ENCODE measurements around the gene LIPH.
"Not testable (repeated sequence)": the region's sequence is repeated elsewhere in the genome, so short reads cannot be mapped to it uniquely, and the experiment has no call there.

Gene LIPH

GRCh38 chr3:185559706-185560090, 7.3 kb upstream of the LIPH start:
- Histone ChIP-seq H3K27me3 (ENCODE audit: insufficient read depth, low read length, poor library complexity, severe bottlenecking) (no peaks in the 10 kb centered on the region), H3K9me2 (replicated peaks; ENCODE audit: low read depth, low read length) (no peaks in the 10 kb centered on the region), H3K36me3 (ENCODE audit: insufficient read depth, low read length) (no peaks in the 10 kb centered on the region), H3K9me3 (ENCODE audit: insufficient read depth, low read depth, low read length) (no peaks in the 10 kb centered on the region), H3K79me2 (ENCODE audit: insufficient read depth, low read length) (no peaks in the 10 kb centered on the region), H4K20me1 (ENCODE audit: insufficient read depth, low read length, poor library complexity, severe bottlenecking) (no peaks in the 10 kb centered on the region), H2AFZ (ENCODE audit: low read length) (peak overlapping the region; percentile 36; the same call in 1 of the 2 replicates), H3K4me2 (ENCODE audit: low read depth, low read length, poor library complexity, severe bottlenecking) (peak overlapping the region; percentile 52), H3K4me3 (ENCODE audit: low read length, poor library complexity, severe bottlenecking) (peak overlapping the region; percentile 43), H3K4me1 (ENCODE audit: insufficient read depth, low read length, poor library complexity, severe bottlenecking) (peaks cover 35% of the 10 kb centered on the region), H3F3A (ENCODE audit: low read depth) (peaks cover 4% of the 10 kb centered on the region; the same call in 1 of the 2 replicates), H3K9ac (ENCODE audit: low read depth, low read length, poor library complexity, severe bottlenecking) (peak overlapping the region; percentile 37)
- TF ChIP-seq CTCF (conservative IDR thresholded peaks at IDR 0.05; ENCODE audit: low read length): no peak
- TF ChIP-seq EZH2phosphoT487 (IDR thresholded peaks at IDR 0.05; ENCODE audit: borderline replicate concordance): no peak

- peaks cover 4% of the 10 kb centered on the region; the same call in 1 of the 2 replicates for H3F3A ChIP-seq (ENCODE audit: low read depth)
- no peaks in the 10 kb centered on the region for H3K9me3 ChIP-seq (ENCODE audit: insufficient read depth, low read depth, low read length)
- no peak for TF ChIP-seq CTCF (conservative IDR thresholded peaks at IDR 0.05; ENCODE audit: low read length)
- TF ChIP-seq EZH2phosphoT487 (IDR thresholded peaks at IDR 0.05; ENCODE audit: borderline replicate concordance): no peak
- no peaks in the 10 kb centered on the region for H3K36me3 ChIP-seq (ENCODE audit: insufficient read depth, low read length)
- peak overlapping the region; percentile 37 for H3K9ac ChIP-seq (ENCODE audit: low read depth, low read length, poor library complexity, severe bottlenecking)
- peak overlapping the region; percentile 61 for H2AFZ ChIP-seq (ENCODE audit: low read length)
- no peaks in the 10 kb centered on the region for H4K20me1 ChIP-seq (ENCODE audit: insufficient read depth, low read length, poor library complexity, severe bottlenecking)
- H3K9me2 ChIP-seq (replicated peaks; ENCODE audit: low read depth, low read length): no peaks in the 10 kb centered on the region
- H3K4me1 ChIP-seq (ENCODE audit: insufficient read depth, low read length, poor library complexity, severe bottlenecking): peaks cover 35% of the 10 kb centered on the region
- H3K4me3 ChIP-seq (ENCODE audit: low read length, poor library complexity, severe bottlenecking): peak overlapping the region; percentile 43
- peak overlapping the region; percentile 52 for H3K4me2 ChIP-seq (ENCODE audit: low read depth, low read length, poor library complexity, severe bottlenecking)
- no peaks in the 10 kb centered on the region for H3K27me3 ChIP-seq (ENCODE audit: insufficient read depth, low read length, poor library complexity, severe bottlenecking)
- no peaks in the 10 kb centered on the region for H3K79me2 ChIP-seq (ENCODE audit: insufficient read depth, low read length)
Observed at GRCh38 chr3:185558395-185558794, 6.0 kb upstream of the LIPH start.

GRCh38 chr3:185556640-185557039, 4.3 kb upstream of the LIPH start:
- H3K9me3 ChIP-seq (ENCODE audit: insufficient read depth, low read depth, low read length); H2AFZ ChIP-seq (ENCODE audit: low read length); H3K4me3 ChIP-seq (ENCODE audit: low read length, poor library complexity, severe bottlenecking); H3K79me2 ChIP-seq (ENCODE audit: insufficient read depth, low read length); H3K9me2 ChIP-seq (replicated peaks; ENCODE audit: low read depth, low read length); H3K4me2 ChIP-seq (ENCODE audit: low read depth, low read length, poor library complexity, severe bottlenecking); H3K36me3 ChIP-seq (ENCODE audit: insufficient read depth, low read length); H4K20me1 ChIP-seq (ENCODE audit: insufficient read depth, low read length, poor library complexity, severe bottlenecking); H3F3A ChIP-seq (ENCODE audit: low read depth); H3K27me3 ChIP-seq (ENCODE audit: insufficient read depth, low read length, poor library complexity, severe bottlenecking); H3K9ac ChIP-seq (ENCODE audit: low read depth, low read length, poor library complexity, severe bottlenecking): not testable (repeated sequence)
- peaks cover 33% of the 10 kb centered on the region for H3K4me1 ChIP-seq (ENCODE audit: insufficient read depth, low read length, poor library complexity, severe bottlenecking)

GRCh38 chr3:185555860-185556347, 3.5 kb upstream of the LIPH start:
- no peak overlapping the region for H2AFZ ChIP-seq (ENCODE audit: low read length)
- no peaks in the 10 kb centered on the region for H4K20me1 ChIP-seq (ENCODE audit: insufficient read depth, low read length, poor library complexity, severe bottlenecking)

More at GRCh38 chr3:185555860-185556347, 3.5 kb upstream of the LIPH start:
- H3K4me2 ChIP-seq (ENCODE audit: low read depth, low read length, poor library complexity, severe bottlenecking): no peak overlapping the region
- no peak overlapping the region for H3K4me3 ChIP-seq (ENCODE audit: low read length, poor library complexity, severe bottlenecking)
- H3K4me1 ChIP-seq (ENCODE audit: insufficient read depth, low read length, poor library complexity, severe bottlenecking): peaks cover 26% of the 10 kb centered on the region
- H3K36me3 ChIP-seq (ENCODE audit: insufficient read depth, low read length): no peaks in the 10 kb centered on the region
- no peak overlapping the region for H3K9ac ChIP-seq (ENCODE audit: low read depth, low read length, poor library complexity, severe bottlenecking)
- TF ChIP-seq CTCF (conservative IDR thresholded peaks at IDR 0.05; ENCODE audit: low read length): no peak
- no peak for TF ChIP-seq EZH2phosphoT487 (IDR thresholded peaks at IDR 0.05; ENCODE audit: borderline replicate concordance)
- no peaks in the 10 kb centered on the region for H3K27me3 ChIP-seq (ENCODE audit: insufficient read depth, low read length, poor library complexity, severe bottlenecking)
- no peaks in the 10 kb centered on the region for H3K79me2 ChIP-seq (ENCODE audit: insufficient read depth, low read length)
- no peaks in the 10 kb centered on the region for H3K9me3 ChIP-seq (ENCODE audit: insufficient read depth, low read depth, low read length)
- H3F3A ChIP-seq (ENCODE audit: low read depth): no peaks in the 10 kb centered on the region
- H3K9me2 ChIP-seq (replicated peaks; ENCODE audit: low read depth, low read length): no peaks in the 10 kb centered on the region
